GM19043 (cell line): ENCODE results near the gene LY6G5C.
"Not testable (repeated sequence)": the region's sequence is repeated elsewhere in the genome, so short reads cannot be mapped to it uniquely, and the experiment has no call there.

Experiments
- ATAC-seq: cut with Tn5 transposase; IDR thresholded peaks from one replicate; pipeline ENCODE4 v1.9.1; 2021; ENCODE audit warnings: low read depth; ENCODE audit not compliant: unreplicated experiment

Gene LY6G5C

DNA sequence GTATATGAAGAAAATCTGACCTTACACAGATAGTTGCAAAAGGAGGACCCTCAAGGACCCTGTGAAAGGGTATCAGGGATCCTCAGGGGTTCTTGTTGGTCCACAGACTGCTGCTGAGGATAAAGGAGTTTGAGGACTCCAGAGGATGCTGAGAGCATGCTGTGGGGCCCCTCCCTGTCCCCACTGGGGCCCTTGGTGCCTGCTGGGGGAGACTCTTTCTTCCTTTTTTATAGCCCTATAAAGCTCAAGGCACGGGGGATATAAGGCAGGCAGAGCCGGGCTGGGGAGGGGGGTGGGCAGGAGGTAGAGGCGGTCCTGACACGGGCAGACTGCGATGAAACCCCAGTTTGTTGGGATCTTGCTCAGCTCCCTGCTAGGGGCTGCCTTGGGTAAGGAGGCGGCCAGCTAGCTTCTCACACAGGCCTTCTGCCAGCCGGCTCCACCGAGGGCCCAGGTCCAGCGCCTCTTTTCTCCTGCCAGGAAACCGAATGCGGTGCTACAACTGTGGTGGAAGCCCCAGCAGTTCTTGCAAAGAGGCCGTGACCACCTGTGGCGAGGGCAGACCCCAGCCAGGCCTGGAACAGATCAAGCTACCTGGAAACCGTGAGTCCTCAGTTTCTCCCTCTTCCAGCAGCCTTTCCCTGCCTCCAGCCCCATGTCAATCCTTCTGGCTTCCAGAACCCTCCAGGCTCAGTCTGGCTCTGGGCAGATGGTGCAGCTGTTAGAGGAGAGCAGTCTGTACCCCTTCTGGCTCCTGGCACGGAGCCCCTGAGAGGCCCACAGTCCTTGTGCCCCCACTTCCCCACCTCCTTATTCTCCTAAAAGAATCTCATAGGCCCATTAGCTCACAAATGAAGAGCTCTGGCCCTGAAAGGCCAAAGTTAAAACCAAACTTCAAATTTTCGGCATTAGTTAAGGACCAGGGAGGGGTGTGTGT lies 34.4 kb upstream of the LY6G5C start, which contains the start of gene LY6G6D:
Gene LY6G6D (plus strand): TSS at position 327 of the 937 bp plus-strand sequence. CDS start 8 bp downstream, at position 335.
- ATAC-seq = no peak

DNA sequence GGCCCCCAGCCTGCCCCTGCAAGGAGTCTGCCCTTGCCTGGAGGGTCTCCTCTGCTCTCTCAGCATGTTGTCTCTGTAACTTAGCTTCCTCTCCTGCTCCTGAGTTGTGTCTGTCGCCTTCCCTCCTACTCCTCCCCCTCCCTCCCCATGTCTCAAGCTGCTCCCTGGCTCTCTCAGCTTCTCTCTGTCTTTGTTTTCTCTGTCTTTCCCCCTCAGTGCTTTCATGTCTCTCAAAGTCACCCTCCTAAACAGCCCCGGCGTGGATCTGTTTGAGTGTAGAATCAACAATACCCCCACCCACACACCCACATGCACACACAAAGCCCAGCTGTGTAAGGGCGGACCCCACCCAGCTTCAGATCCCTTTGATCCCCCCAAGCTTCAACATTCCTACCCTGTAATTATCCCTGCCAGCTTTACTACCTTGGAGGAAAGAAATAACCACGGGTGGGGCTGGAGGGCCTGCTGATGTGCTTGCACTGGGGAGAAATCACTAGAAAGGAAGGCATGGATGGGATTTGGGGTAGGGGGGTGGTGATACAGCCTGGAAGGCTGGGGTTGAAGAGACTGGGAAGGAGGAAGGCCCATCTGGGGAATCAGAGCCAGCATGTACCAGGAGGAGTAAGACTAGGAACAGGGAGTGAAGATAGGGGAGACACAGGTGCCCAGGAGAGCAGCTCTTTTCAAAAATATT lies 33.3 kb upstream of the LY6G5C start:
- no peak for ATAC-seq

DNA sequence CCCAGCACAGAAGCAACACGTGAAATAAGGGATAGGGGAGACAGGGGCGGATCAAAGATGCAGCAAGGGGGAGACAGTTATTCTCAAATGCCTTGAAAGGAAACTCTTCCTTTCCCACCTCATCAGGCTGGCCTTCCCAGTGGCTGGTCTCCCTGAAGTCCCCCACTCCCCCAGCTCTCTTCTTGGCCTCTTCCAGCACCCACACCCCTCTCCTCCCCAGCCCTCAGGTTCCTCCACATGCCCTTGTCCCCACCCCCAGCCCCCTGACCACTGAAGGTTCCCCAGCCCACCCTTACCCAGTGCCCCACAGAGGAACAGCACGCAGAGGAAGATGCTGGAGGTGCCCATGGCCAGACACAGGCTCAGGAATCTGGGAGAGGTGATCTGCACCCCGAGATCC lies 32.6 kb upstream of the LY6G5C start:
- ATAC-seq = no peak

DNA sequence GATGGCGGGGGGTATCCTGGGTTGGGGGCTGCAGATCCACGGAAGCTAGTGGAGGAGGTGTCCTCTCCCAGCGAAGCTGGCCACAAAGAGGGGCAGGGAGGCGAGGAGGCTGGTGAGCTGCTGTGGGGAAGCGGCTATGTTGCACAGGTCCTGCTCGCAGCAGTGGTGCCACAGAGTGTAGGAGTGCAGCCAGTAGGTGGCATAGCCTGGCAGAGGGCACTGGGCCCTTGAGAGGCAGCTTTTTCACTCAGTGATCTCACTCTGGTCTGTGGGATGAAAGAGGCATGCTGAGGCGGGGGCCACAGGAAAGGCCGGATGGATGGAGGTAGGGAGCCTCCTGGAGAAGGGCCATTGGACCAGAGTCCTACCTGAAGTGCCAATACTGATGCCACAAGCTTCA lies 31.4 kb upstream of the LY6G5C start:
- no peak for ATAC-seq

DNA sequence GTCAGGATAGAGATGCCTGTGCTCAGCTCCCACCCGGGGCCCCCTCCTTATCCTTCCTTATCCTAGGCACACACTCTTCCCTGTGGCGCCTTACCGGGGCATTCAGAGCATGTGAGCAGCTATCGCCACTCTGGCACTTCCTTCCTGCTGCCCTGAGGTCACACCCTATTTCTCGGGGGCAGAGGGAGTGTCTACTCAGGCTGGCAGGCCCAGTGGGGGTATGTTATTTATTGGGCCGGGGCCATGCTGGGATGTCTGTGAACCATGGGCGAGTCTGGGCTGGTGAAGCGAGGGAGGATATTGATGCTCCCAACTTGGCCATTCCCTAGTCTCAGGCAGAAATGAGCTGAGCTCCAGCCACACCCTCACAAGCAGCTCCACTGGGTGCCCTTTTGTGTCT lies 30.4 kb upstream of the LY6G5C start:
- no peak for ATAC-seq

DNA sequence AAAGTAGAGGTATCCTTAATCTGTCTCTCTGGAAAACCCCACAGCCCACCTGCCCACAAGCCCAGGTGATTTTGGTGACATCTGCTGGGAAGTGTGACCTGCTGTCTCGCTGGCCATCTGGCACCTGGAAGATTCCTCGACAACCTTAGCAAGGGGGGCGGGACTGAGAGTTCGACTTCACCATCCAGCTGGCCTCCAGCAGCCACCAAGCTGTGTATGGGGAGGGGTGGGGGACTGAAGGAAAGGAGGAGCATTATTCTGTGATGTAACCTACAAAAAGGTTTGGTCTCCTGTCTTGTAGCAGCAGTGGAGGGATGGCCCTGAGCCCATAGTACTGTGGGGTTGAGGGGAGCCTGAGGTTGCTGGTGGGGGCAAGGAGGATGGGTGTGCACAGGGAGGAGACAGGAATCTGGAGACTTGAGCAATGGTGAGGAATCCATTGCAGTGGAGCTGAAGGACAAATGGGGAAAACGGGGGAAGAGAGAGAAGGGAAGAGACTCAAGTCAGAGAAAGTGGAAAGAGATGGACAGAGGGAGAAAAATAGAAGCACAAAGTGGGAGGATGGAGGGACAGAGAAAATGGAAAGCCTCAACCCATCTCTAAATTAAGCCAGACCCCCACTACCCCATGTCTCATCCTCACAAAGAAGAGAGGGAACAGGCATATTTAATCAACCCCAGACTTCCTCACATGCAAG lies 29.8 kb upstream of the LY6G5C start:
- ATAC-seq = no peak

DNA sequence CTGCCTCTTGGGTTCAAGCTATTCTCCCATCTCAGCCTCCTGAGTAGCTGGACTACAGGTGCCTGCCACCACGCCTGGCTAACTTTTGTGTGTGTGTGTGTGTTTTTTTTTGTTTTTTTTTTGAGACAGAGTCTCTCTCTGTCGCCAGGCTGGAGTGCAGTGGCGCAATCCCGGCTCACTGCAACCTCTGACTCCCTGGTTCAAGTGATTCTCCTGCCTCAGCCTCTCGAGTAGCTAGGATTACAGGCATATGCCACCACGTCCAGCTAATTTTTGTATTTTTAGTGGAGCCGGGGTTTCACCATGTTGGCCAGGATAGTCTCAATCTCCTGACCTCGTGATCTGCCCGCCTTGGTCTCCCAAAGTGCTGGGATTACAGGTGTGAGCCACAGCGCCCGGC lies 28.3 kb upstream of the LY6G5C start:
- ATAC-seq = not testable (repeated sequence)

DNA sequence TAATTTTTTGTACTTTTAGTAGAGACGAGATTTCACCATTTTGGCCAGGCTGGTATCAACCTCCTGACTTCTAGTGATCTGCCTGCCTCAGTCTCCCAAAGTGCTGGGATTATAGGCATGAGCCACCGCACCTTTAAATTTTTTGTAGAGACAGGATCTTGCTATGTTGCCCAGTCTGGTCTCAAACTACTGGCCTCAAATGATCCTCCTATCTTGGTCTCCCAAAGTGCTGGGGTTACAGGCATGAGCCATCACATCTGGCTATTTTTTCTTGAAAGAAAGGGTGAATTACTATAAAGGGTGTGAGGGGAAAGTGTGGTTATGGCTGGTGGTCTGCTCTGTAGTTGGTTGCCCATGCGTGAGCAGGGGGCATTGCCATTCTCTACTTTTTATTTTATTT lies 27.4 kb upstream of the LY6G5C start:
- no peak for ATAC-seq

DNA sequence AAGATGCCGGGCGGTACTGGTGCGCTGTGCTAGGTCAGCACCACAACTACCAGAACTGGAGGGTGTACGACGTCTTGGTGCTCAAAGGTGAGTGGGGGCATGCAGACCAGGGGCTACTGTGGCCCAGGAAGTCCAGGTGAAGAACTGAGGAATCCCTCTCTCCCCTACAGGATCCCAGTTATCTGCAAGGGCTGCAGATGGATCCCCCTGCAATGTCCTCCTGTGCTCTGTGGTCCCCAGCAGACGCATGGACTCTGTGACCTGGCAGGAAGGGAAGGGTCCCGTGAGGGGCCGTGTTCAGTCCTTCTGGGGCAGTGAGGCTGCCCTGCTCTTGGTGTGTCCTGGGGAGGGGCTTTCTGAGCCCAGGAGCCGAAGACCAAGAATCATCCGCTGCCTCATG lies 26.8 kb upstream of the LY6G5C start:
- no peak for ATAC-seq

DNA sequence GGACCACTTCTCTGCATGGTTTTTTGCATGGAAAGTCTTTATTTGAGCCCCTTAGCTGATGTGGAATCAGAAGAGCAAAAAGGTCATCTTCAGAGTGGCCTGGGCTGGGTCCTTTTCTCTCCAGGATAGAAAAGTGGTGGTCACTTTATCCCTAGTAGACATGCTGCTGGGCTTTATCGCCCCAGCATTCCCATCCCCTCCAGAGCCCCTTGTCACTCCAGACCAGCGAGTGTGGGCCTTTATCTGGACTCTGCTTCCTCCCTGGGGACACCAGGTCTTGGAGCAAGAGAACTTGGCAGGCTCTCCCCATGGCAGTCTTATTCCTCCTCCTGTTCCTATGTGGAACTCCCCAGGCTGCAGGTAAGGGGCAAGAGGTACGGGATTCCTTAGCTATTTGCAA lies 25.7 kb upstream of the LY6G5C start, which contains the start of gene LY6G6F:
Gene LY6G6F (plus strand): TSS at position 268 of the 400 bp plus-strand sequence. CDS start 41 bp downstream, at position 309.
- no peak for ATAC-seq

DNA sequence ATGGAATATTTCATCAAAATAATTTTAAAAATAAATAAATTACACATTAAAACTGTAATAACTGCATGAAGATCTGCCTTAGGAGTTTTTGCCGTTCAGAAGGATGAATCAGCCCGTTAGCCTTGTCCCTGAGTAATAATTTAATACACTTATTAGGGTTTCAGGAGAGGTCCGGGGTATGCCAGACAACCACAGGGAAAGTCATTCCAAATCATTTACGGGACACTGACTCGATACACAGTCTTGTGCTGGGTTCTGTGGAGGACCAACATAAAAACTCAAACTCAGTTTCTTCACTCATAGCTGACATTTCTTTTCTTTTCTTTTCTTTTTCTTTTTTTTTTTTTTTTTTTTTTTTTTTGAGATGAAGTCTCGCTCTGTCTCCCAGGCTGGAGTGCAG lies 25.1 kb upstream of the LY6G5C start:
- no peak for ATAC-seq

DNA sequence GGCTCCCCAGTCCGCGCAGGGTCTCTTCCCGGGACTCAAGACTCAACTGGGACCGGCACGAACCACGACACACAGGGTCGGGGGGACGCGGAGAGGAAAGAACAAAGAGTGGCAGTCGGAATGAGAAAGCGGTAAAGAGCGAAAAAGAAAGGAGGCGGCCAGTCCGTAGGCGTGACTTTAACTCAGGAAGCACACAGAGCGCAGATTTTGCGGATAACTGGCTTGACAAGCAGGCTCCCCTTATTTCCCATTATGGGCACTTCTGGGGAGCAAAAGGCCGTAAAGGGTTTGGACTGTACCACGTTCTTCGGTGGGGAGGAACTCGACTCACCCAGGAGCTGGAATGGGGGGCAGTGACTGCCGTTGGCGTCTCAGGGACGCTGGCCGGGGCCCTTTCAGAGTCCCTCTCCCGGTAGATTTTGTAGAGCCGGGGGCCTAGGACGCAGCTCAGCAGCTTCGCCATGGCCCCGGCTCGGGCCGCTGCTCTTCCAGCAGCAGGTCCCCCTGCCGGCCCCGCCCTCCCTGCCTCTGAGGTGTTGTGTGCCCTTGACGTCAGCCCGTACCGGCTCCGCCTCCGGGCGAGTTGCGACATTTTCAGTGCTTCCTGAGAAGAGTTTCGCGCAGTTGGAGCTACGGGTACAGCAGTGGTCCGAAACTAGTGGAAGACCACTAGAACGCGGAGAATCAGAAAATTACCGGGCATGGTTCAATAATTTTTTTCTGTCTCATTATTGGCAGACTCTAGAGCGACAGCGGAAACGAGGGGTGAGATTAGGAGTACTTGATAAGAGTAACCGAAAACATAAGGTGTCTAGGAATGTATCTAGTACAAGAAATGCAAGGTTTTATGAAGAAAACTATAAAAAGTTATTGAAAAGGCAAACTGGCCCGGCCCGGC lies 22.2 kb upstream of the LY6G5C start, which contains the start of gene ABHD16A:
Gene ABHD16A (minus strand): TSS at position 506 of the 898 bp plus-strand sequence. CDS start 43 bp downstream, at position 463.
- peak; percentile 80 for ATAC-seq

DNA sequence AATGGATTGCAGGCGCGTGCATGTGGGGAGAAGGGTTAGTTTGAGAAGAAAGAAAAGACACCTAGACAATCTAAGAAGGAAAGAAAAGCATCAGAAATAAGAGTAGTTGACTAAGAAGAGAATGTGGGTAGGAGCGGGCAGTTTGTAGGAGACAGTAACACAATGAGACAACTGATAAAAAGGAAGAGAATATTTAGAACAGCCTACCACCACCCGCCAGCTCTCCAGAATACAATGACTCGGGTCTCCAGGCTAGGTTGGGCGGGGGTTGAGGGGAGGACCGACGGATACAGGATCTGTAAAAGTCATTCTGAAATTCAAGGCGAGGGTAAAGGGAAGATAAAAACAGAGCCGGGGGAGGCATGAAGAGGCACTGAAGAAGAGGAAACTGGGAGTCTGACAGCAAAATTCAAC lies 21.5 kb upstream of the LY6G5C start:
- no peak for ATAC-seq

DNA sequence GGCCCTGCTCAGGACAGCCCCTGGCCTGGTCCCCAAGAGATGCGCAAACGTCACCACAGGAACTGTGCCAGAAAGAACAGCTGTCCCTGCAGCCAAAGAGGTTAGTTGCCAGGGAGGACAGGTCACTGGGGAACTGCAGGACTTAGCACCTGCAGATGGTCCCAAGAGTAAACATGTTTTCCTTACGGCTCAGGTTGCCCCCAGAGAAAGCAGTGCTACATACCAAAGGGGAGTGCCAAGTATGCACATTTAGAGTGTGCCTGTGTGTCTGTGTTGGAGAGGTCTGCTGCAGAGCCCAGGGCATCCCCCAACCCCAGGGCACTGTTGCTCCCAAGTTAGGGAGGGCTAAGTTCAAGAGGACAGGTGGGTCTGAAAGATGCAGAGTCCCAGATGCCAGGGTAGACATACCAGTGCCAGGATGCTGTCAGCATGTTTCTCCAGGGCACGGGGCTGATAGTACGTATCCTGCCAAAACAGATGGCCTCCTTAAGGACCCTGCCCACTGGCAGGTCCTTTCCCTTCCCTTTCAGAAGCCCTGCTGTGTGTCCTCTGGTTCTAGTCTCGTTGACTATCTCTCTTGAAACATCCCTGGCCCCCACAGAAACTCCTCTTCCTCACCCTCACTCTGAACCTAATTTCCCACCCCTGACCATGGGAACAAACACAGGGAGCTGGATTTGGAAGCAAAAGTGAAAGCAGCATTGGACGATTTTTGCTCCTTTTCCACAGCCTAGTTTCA lies 21.0 kb upstream of the LY6G5C start:
- no peak for ATAC-seq

DNA sequence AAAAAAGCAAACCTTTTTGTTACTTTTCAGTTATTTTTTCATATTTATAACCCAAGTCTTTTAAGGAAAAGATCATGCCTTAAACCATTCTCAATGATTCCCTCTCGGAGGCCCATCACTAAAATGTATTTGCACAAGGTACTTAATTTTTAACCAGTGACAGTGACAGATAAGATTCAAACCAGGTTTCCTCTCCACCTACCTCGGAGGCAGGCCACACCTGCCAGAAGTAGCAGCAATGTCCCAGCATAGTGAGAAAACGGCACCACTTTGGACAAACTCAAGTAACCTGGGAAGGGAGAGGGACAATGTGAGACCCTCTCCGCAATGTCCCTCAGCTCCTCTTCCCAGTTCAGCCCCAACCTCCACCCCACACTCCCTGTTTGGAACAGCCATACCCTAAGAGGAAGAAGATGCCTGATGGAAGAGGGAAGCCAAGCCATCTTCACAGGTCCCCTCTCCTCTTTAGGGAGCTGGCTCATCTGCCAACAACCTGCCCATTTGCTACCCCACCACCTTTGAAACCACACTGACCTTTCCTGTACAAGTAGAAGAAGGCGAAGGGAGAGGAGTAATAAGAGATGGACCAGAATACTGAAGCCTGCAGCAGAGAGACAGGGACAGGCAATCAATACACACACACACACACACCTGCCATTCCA lies 20.0 kb upstream of the LY6G5C start:
- ATAC-seq = no peak

DNA sequence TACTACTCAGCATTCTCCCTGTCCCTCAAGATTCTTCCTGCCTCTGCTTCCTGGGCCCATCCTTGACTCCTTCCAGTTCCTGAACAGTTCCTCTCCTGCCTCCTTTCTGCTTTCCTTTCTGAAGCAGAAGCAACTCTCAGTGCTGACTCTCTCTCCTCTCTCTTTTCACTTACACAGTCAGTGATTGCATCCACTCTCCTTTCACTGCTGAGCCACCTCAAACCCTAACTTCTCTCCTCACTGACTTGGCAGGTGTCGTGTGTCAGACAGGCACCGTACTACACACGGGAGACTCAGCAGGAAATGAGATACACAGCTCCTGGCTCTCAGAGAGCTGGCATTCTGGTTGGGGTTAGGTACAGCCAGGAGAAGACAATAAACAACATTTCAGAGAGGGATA lies 16.7 kb upstream of the LY6G5C start:
- ATAC-seq = no peak

DNA sequence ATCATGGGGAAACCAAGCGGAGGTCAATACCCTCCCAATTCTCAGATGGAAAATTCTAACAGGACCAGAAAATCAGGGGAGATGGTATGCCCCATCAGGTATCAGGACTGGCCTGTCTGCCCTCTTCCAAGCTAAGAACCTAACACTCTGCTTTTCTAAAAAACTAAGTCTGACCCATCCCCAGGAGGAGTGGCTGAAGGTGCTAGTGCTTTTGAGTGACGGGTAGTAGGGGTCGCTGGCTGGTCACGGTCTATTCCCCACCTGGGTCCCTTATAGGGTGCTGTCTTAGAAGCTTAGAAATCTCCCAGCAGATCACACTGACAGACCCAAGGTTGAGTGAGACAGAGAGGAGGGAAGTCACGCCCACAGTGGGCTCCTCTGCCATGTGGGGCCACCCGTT lies 12.7 kb upstream of the LY6G5C start:
- ATAC-seq = no peak

DNA sequence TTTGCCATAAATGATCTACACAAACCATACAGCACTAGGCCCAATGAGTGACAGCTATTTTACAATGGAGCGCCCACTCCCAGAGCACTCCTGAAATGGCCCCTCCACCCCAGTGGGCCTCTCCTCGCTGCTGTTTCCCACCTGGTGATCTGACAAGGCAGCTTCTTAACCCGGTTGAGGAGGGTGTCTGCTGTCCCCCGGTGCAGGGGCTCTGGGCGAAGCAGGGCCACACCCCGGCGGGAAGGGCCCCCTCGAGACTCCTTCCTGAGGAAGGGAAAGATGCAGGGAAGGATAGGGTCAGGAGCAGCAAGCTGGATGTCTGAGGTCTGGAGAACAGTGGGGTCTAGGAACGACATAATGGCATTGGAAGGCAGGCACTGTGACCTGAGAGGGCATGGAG lies 12.0 kb upstream of the LY6G5C start:
- no peak for ATAC-seq

DNA sequence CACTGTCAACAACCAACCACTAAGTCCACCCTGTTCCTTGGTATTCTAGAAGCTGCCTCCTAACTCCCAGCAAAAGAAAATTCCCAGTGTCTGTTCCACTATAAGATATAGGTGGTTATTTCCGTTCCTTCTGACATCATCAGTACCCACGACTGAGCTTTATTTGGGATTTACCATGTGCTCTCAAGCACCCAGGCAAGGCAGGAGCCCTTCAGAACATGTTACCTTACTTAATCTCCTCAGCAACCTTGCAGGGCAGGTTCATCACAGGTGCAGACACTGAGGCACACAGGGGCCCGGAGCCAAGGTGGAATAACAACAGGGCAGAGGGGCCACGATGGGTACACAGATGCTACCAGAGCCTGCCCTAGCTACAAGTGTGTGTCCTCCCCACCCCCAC lies 11.5 kb upstream of the LY6G5C start:
- ATAC-seq = no peak
